Activated CD4-positive, alpha-beta T cell treated with anti-CD3 and anti-CD28 coated beads for 1 hour (primary cell): Measurements from ENCODE around the gene GPATCH11.

Source experiments
- DNase-seq: peaks from one replicate; pipeline ENCODE4 v3.0.0-alpha.2; 2020

GPATCH11 gene

GRCh38 chr2:37083873-37084794, at the start of gene GPATCH11, which contains the start of gene HEATR5B:
GPATCH11 (plus strand) TSS chr2:37084518; CDS start chr2:37088382, 3,864 bp downstream.
HEATR5B (minus strand) TSS chr2:37084372; CDS start chr2:37083414, 958 bp downstream.
- peak; percentile 86 for DNase-seq

- DNase-seq: no peak
Measured at GRCh38 chr2:37037771-37038170, 46.5 kb upstream of the GPATCH11 start.

- DNase-seq: no peak
Measured at GRCh38 chr2:37039580-37039979, 44.7 kb upstream of the GPATCH11 start.

GRCh38 chr2:37052600-37053332, 31.6 kb upstream of the GPATCH11 start:
- no peak for DNase-seq

GRCh38 chr2:37059841-37060240, 24.5 kb upstream of the GPATCH11 start:
- no peak for DNase-seq

GRCh38 chr2:37060446-37060845, 23.9 kb upstream of the GPATCH11 start:
- no peak for DNase-seq

GRCh38 chr2:37061013-37061711, 23.2 kb upstream of the GPATCH11 start:
- no peak for DNase-seq

GRCh38 chr2:37061776-37062175, 22.5 kb upstream of the GPATCH11 start:
- no peak for DNase-seq

GRCh38 chr2:37068686-37069085, 15.6 kb upstream of the GPATCH11 start:
- DNase-seq: no peak

- DNase-seq: no peak
Measured at GRCh38 chr2:37070931-37071330, 13.4 kb upstream of the GPATCH11 start.

GRCh38 chr2:37080266-37080665, 4.1 kb upstream of the GPATCH11 start:
- no peak for DNase-seq

GRCh38 chr2:37080689-37081088, 3.6 kb upstream of the GPATCH11 start:
- DNase-seq: no peak

- DNase-seq: no peak
Measured at GRCh38 chr2:37084797-37085196, 479 bp downstream of the GPATCH11 start.

- no peak for DNase-seq
Measured at GRCh38 chr2:37085731-37086147, 1.4 kb downstream of the GPATCH11 start.

- DNase-seq: no peak
Measured at GRCh38 chr2:37090019-37090477, 5.7 kb downstream of the GPATCH11 start.

GRCh38 chr2:37091873-37092272, 7.6 kb downstream of the GPATCH11 start:
- DNase-seq: no peak

GRCh38 chr2:37096568-37096967, 12.2 kb downstream of the GPATCH11 start:
- no peak for DNase-seq

GRCh38 chr2:37098416-37099118, 14.2 kb downstream of the GPATCH11 start:
- no peak for DNase-seq

GRCh38 chr2:37100054-37100453, 15.7 kb downstream of the GPATCH11 start:
- no peak for DNase-seq

- DNase-seq: no peak
Measured at GRCh38 chr2:37102588-37102987, 18.3 kb downstream of the GPATCH11 start.

- DNase-seq: no peak
Measured at GRCh38 chr2:37104178-37104577, 19.9 kb downstream of the GPATCH11 start.

GRCh38 chr2:37105150-37105549, 20.8 kb downstream of the GPATCH11 start:
- DNase-seq: no peak
